Hypothalamus (tissue), 51 donors: ENCODE measurements around the gene POLR2J3.
"Not testable (repeated sequence)": the region's sequence is repeated elsewhere in the genome, so short reads cannot be mapped to it uniquely, and the experiment has no call there.

Experiments used
- DNase-seq, 51 donors: peaks; one replicate each; lab custom pipeline; 2025; lab: John Stamatoyannopoulos, UW

POLR2J3 gene

GRCh38 chr7:102527182-102527581 is 45.2 kb downstream of the POLR2J3 start:
- DNase-seq: not testable (repeated sequence)

DNA sequence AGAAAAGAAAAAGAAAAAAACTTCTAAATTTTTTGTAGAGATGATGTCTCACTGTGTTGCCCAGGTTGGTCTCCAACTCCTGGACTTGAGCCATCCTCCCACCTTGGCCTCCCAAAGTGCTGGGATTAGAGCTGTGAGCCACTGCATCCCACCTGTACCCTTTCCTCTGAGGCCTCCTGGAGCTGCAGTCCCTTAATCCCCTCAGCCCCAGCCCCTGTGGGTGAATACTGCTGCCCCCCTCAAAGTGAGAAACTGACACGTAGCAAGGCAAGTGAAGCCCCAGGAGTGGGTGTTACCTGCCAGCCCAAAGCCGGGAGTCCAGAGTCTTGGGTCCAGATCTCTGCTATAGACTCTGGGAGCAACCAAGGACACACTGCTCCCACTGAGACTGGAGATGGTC is 47.6 kb downstream of the POLR2J3 start:
- not testable (repeated sequence) for DNase-seq

DNA sequence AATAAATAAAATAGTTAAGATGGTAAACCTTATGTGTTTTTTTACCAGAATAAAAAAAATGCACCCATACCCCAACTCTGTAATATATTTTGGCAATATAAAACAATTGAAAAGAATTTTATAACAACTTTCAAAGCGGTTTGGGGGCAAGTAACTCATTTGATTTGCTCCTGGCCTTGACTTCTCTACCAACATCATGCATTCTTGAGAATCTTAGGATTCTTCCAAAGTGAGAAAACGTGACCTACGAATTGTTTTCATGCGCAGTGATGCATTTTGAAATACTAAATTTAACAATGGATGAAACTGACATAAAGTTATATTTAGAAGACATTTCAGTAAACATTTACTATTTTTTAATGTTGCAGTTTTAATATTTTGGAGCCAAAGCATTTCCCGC is 51.6 kb downstream of the POLR2J3 start:
- not testable (repeated sequence) for DNase-seq

GRCh38 chr7:102517550-102518147 is 54.7 kb downstream of the POLR2J3 start, which contains the start of gene RASA4B:
Gene RASA4B (minus strand): TSS chr7:102517777. CDS start chr7:102517710, 67 bp downstream.
- DNase-seq: not testable (repeated sequence)
